Ascending aorta (tissue), 2 donors: ENCODE data around the gene TRIOBP. TPM values are rescaled to one million over a fixed set of nuclear protein-coding genes. Genes with fewer than 3 reads are reported as not detected.

Source experiments
- DNase-seq, 2 donors: peaks; one replicate each; pipeline ENCODE4 v3.0.0-alpha.2; 2019; ENCODE audit warnings: low spot score in 2 of 2
- H3K27ac ChIP-seq, 2 donors: fragments of 200-600 bp; sonication (generic); one replicate each; pipeline ENCODE4 v1.5.1; 2016 to 2017; ENCODE audit warnings: mild to moderate bottlenecking in 1 of 2
- H3K27me3 ChIP-seq: fragments of 200-600 bp; sonication (generic); one replicate; pipeline ENCODE4 v1.5.1; 2017
- H3K36me3 ChIP-seq, 2 donors: fragments of 200-600 bp; sonication (generic); one replicate each; pipeline ENCODE4 v1.5.1; 2016
- H3K4me1 ChIP-seq, 2 donors: fragments of 200-600 bp; sonication (generic); one replicate each; pipeline ENCODE4 v1.5.1; 2016 to 2017; ENCODE audit warnings: mild to moderate bottlenecking in 1 of 2
- H3K4me3 ChIP-seq, 2 donors: fragments of 200-600 bp; sonication (generic); one replicate each; pipeline ENCODE4 v1.5.1; 2016 to 2017; ENCODE audit warnings: mild to moderate bottlenecking in 1 of 2
- H3K9me3 ChIP-seq, 2 donors: fragments of 200-600 bp; sonication (generic); one replicate each; pipeline ENCODE4 v1.5.1; 2016
- CTCF ChIP-seq, 3 experiments: fragments of 200-600 bp in 2 of 3; fragments of 450-650 bp in 1 of 3; sonication (generic) in 2 of 3; IDR thresholded peaks; one replicate each; pipeline ENCODE4 v1.5.1; 2016 to 2019; ENCODE audit warnings: antibody characterized with exemption in 3 of 3, mild to moderate bottlenecking in 1 of 3, moderate library complexity in 1 of 3
- intact Hi-C: fragments of 100-400 bp; cut with DNase I; formaldehyde crosslinking; loops from one replicate; pipeline ENCODE4 v1.15.1; 2023
- total RNA-seq: library from RNA; depleted of rRNA; stranded (reverse); fragments of >200 nt; gene quantifications from one replicate; pipeline ENCODE4 v1.1.0, GENCODE V29; 2016

Gene TRIOBP
- total RNA-seq, 1 donor from 2014 or later, result 253 TPM

- H3K27ac ChIP-seq, result no peak overlapping the region
- no peaks in the 10 kb centered on the region for H3K27me3 ChIP-seq
- H3K4me1 ChIP-seq, result no peaks in the 10 kb centered on the region
- no peaks in the 10 kb centered on the region for H3K36me3 ChIP-seq
- intact Hi-C loops, result no loop called here
- H3K4me3 ChIP-seq, result no peak overlapping the region
- no peak for DNase-seq
- H3K9me3 ChIP-seq, result no peaks in the 10 kb centered on the region
- TF ChIP-seq CTCF (IDR thresholded peaks at IDR 0.05), result no peak
Observed at GRCh38 chr22:37733625-37734401, 37.0 kb downstream of the TRIOBP start.

- Histone ChIP-seq H3K4me3 (no peak overlapping the region), H3K4me1 (no peaks in the 10 kb centered on the region), H3K27me3 (no peaks in the 10 kb centered on the region), H3K27ac (no peak overlapping the region), H3K9me3 (no peaks in the 10 kb centered on the region), H3K36me3 (no peaks in the 10 kb centered on the region)
- TF ChIP-seq CTCF (IDR thresholded peaks at IDR 0.05), result no peak
- intact Hi-C loops, result no loop called here
- no peak for DNase-seq
Observed at GRCh38 chr22:37734402-37734700, 37.5 kb downstream of the TRIOBP start.

GRCh38 chr22:37734964-37735451 lies 38.2 kb downstream of the TRIOBP start:
- no peak overlapping the region for H3K4me3 ChIP-seq
- H3K27ac ChIP-seq, result no peak overlapping the region
- H3K27me3 ChIP-seq, result no peaks in the 10 kb centered on the region
- H3K36me3 ChIP-seq, result no peaks in the 10 kb centered on the region
- intact Hi-C loops, result no loop called here
- DNase-seq, result no peak
- H3K9me3 ChIP-seq, result no peaks in the 10 kb centered on the region
- peak in 1 of 3 experiments; percentile 29 for TF ChIP-seq CTCF (IDR thresholded peaks at IDR 0.05)
- H3K4me1 ChIP-seq, result no peaks in the 10 kb centered on the region

- Histone ChIP-seq H3K27me3 (no peaks in the 10 kb centered on the region), H3K36me3 (no peaks in the 10 kb centered on the region), H3K9me3 (no peaks in the 10 kb centered on the region), H3K4me1 (peaks cover 0 to 8% of the 10 kb centered on the region in 2 donors), H3K4me3 (no peak overlapping the region), H3K27ac (no peak overlapping the region)
- intact Hi-C loops, result no loop called here
- DNase-seq, result no peak
- no peak for TF ChIP-seq CTCF (IDR thresholded peaks at IDR 0.05)
Observed at GRCh38 chr22:37739035-37739434, 42.2 kb downstream of the TRIOBP start.

- DNase-seq, result no peak
- intact Hi-C loops, result no loop called here
Observed at GRCh38 chr22:37739611-37740049, 42.8 kb downstream of the TRIOBP start.

More at GRCh38 chr22:37739611-37740049, 42.8 kb downstream of the TRIOBP start:
- no peak overlapping the region for H3K27ac ChIP-seq
- no peaks in the 10 kb centered on the region for H3K9me3 ChIP-seq
- no peak for TF ChIP-seq CTCF (IDR thresholded peaks at IDR 0.05)
- no peaks in the 10 kb centered on the region for H3K36me3 ChIP-seq
- H3K4me3 ChIP-seq, result no peak overlapping the region
- peaks cover 0 to 8% of the 10 kb centered on the region in 2 donors for H3K4me1 ChIP-seq
- H3K27me3 ChIP-seq, result no peaks in the 10 kb centered on the region
